Ureter (tissue), 1 donor: Measurements from ENCODE around the gene ALDOC. TPM values are rescaled to one million over a fixed set of nuclear protein-coding genes. Genes with fewer than 3 reads are reported as not detected.

Experiments
- DNase-seq: peaks from one replicate; pipeline ENCODE4 v3.0.0-alpha.2; 2020; ENCODE audit warnings: low spot score
- total RNA-seq: library from RNA; stranded (reverse); gene quantifications from one replicate; pipeline ENCODE4 v1.2.4, GENCODE V29; 2023
- donor health status: DM: yes; HTN: yes; CAD: no.

ALDOC gene
- total RNA-seq, 1 donor from 2014 or later, result 15.7 TPM

GRCh38 chr17:28532050-28532960, 44.4 kb downstream of the ALDOC start:
- DNase-seq, result no peak

GRCh38 chr17:28530926-28531325, 45.8 kb downstream of the ALDOC start:
- DNase-seq, result no peak

GRCh38 chr17:28530250-28530649, 46.4 kb downstream of the ALDOC start:
- DNase-seq, result no peak

GRCh38 chr17:28529013-28529400, 47.7 kb downstream of the ALDOC start:
- no peak for DNase-seq

- DNase-seq, result no peak
Measured at GRCh38 chr17:28528327-28529012, 48.2 kb downstream of the ALDOC start.

- DNase-seq, result peak; percentile 76
Measured at GRCh38 chr17:28527859-28528258, 48.8 kb downstream of the ALDOC start.

GRCh38 chr17:28527181-28527681, 49.5 kb downstream of the ALDOC start:
- no peak for DNase-seq

GRCh38 chr17:28526381-28526780, 50.3 kb downstream of the ALDOC start:
- no peak for DNase-seq

GRCh38 chr17:28524476-28525424, 51.9 kb downstream of the ALDOC start:
- peak; percentile 75 for DNase-seq

- no peak for DNase-seq
Measured at GRCh38 chr17:28523876-28524275, 52.8 kb downstream of the ALDOC start.

GRCh38 chr17:28523186-28523585, 53.5 kb downstream of the ALDOC start:
- no peak for DNase-seq

Other genes starting within 250 kb of the ALDOC start
- 48.8 TPM for gene IFT20, start 241.4 kb downstream of the ALDOC start, total RNA-seq
- 55.1 TPM for gene TNFAIP1, start 241.1 kb downstream of the ALDOC start, total RNA-seq
- 74.6 TPM for gene POLDIP2, start 219.4 kb downstream of the ALDOC start, total RNA-seq
- not detected for gene SEBOX, start 211.7 kb downstream of the ALDOC start, total RNA-seq
- 1.0 TPM for gene VTN, start 206.6 kb downstream of the ALDOC start, total RNA-seq
- gene SARM1, start 205.2 kb downstream of the ALDOC start, total RNA-seq, result 34.7 TPM
- 15.4 TPM for gene SLC46A1, start 170.7 kb downstream of the ALDOC start, total RNA-seq
- 0.62 TPM for gene SLC13A2, start 103.3 kb downstream of the ALDOC start, total RNA-seq
- gene FOXN1, start 70.5 kb downstream of the ALDOC start, total RNA-seq, result 1.5 TPM
- gene UNC119, start 24.3 kb downstream of the ALDOC start, total RNA-seq, result 37.5 TPM
- gene PIGS, start 5.4 kb downstream of the ALDOC start, total RNA-seq, result 52.9 TPM
- 8.5 TPM for gene SPAG5, start 22.1 kb upstream of the ALDOC start, total RNA-seq
- 27.5 TPM for gene RSKR, start 37.3 kb upstream of the ALDOC start, total RNA-seq
- 210 TPM for gene BLTP2, start 68.3 kb upstream of the ALDOC start, total RNA-seq
- 49.2 TPM for gene SDF2, start 85.0 kb upstream of the ALDOC start, total RNA-seq
- gene SUPT6H, start 85.3 kb upstream of the ALDOC start, total RNA-seq, result 96.9 TPM
- 1.1 TPM for gene PROCA1, start 135.0 kb upstream of the ALDOC start, total RNA-seq
- 82.9 TPM for gene RAB34, start 141.0 kb upstream of the ALDOC start, total RNA-seq
- 1,937 TPM for gene RPL23A, start 143.1 kb upstream of the ALDOC start, total RNA-seq
- 18.1 TPM for gene TLCD1, start 149.3 kb upstream of the ALDOC start, total RNA-seq
- gene NEK8, start 151.9 kb upstream of the ALDOC start, total RNA-seq, result 14.9 TPM
- 186 TPM for gene TRAF4, start 167.1 kb upstream of the ALDOC start, total RNA-seq